ENCODE data around the gene PHB1.

Gene PHB1

GRCh38 chr17:49414622-49415350 lies at the start of gene PHB1:
Gene PHB1, minus strand, starts transcription at chr17:49414882. Its CDS starts 1,618 bp downstream, at chr17:49413264.
- H3K4me3 ChIP-seq (ENCODE audit: low read depth in 1 of 5, low read length in 5 of 5) = peak within 1 kb of the TSS; percentile 90 to 100 (median 99)
- H3K27me3 ChIP-seq (ENCODE audit: control insufficient read depth in 5 of 5, insufficient read depth in 4 of 5, low read length in 5 of 5) = no peaks in the 10 kb centered on the region
- peak within 1 kb of the TSS; percentile 81 for H3K27ac ChIP-seq (ENCODE audit: low read depth, low read length)
- no peaks in the 10 kb centered on the region for H3K9me3 ChIP-seq (ENCODE audit: control insufficient read depth in 5 of 5, low read length in 5 of 5)
- H3K36me3 ChIP-seq (ENCODE audit: control insufficient read depth in 5 of 5, insufficient read depth in 5 of 5, low read length in 5 of 5) = peaks cover 15 to 33% (median 30%) of the 10 kb centered on the region in 5 donors
- peak within 1 kb of the TSS; percentile 82 to 99 (median 89) for H3K9ac ChIP-seq (ENCODE audit: low read length in 5 of 5)
- H3K4me1 ChIP-seq (ENCODE audit: control insufficient read depth in 5 of 5, insufficient read depth in 5 of 5, low read length in 5 of 5) = peaks cover 7 to 20% (median 19%) of the 10 kb centered on the region in 5 donors

GRCh38 chr17:49464049-49464448 lies 49.4 kb upstream of the PHB1 start:
- Histone ChIP-seq H3K9me3 (ENCODE audit: control insufficient read depth in 5 of 5, low read length in 5 of 5) (peaks cover 7 to 13% (median 9%) of the 10 kb centered on the region in 5 donors), H3K9ac (ENCODE audit: low read length in 5 of 5) (no peak overlapping the region), H3K36me3 (ENCODE audit: control insufficient read depth in 5 of 5, insufficient read depth in 5 of 5, low read length in 5 of 5) (no peaks in the 10 kb centered on the region), H3K27me3 (ENCODE audit: control insufficient read depth in 5 of 5, insufficient read depth in 4 of 5, low read length in 5 of 5) (peaks cover 6 to 31% (median 23%) of the 10 kb centered on the region in 5 donors), H3K4me3 (ENCODE audit: low read depth in 1 of 5, low read length in 5 of 5) (no peak overlapping the region), H3K27ac (ENCODE audit: low read depth, low read length) (no peak overlapping the region), H3K4me1 (ENCODE audit: control insufficient read depth in 5 of 5, insufficient read depth in 5 of 5, low read length in 5 of 5) (no peaks in the 10 kb centered on the region)

GRCh38 chr17:49461580-49461979 lies 46.9 kb upstream of the PHB1 start:
- Histone ChIP-seq H3K9ac (ENCODE audit: low read length in 5 of 5) (no peak overlapping the region), H3K4me1 (ENCODE audit: control insufficient read depth in 5 of 5, insufficient read depth in 5 of 5, low read length in 5 of 5) (no peaks in the 10 kb centered on the region), H3K4me3 (ENCODE audit: low read depth in 1 of 5, low read length in 5 of 5) (no peak overlapping the region), H3K27me3 (ENCODE audit: control insufficient read depth in 5 of 5, insufficient read depth in 4 of 5, low read length in 5 of 5) (peaks cover 14 to 40% (median 33%) of the 10 kb centered on the region in 5 donors), H3K9me3 (ENCODE audit: control insufficient read depth in 5 of 5, low read length in 5 of 5) (peaks cover 7 to 13% (median 9%) of the 10 kb centered on the region in 5 donors), H3K27ac (ENCODE audit: low read depth, low read length) (no peak overlapping the region), H3K36me3 (ENCODE audit: control insufficient read depth in 5 of 5, insufficient read depth in 5 of 5, low read length in 5 of 5) (no peaks in the 10 kb centered on the region)

GRCh38 chr17:49460401-49460800 lies 45.7 kb upstream of the PHB1 start:
- Histone ChIP-seq H3K27ac (ENCODE audit: low read depth, low read length) (no peak overlapping the region), H3K9ac (ENCODE audit: low read length in 5 of 5) (no peak overlapping the region), H3K4me3 (ENCODE audit: low read depth in 1 of 5, low read length in 5 of 5) (no peak overlapping the region), H3K36me3 (ENCODE audit: control insufficient read depth in 5 of 5, insufficient read depth in 5 of 5, low read length in 5 of 5) (no peaks in the 10 kb centered on the region), H3K27me3 (ENCODE audit: control insufficient read depth in 5 of 5, insufficient read depth in 4 of 5, low read length in 5 of 5) (peaks cover 14 to 42% (median 37%) of the 10 kb centered on the region in 5 donors), H3K4me1 (ENCODE audit: control insufficient read depth in 5 of 5, insufficient read depth in 5 of 5, low read length in 5 of 5) (no peaks in the 10 kb centered on the region), H3K9me3 (ENCODE audit: control insufficient read depth in 5 of 5, low read length in 5 of 5) (peaks cover 7 to 13% (median 9%) of the 10 kb centered on the region in 5 donors)

GRCh38 chr17:49459401-49459984 lies 44.8 kb upstream of the PHB1 start:
- Histone ChIP-seq H3K4me3 (ENCODE audit: low read depth in 1 of 5, low read length in 5 of 5) (no peak overlapping the region), H3K27me3 (ENCODE audit: control insufficient read depth in 5 of 5, insufficient read depth in 4 of 5, low read length in 5 of 5) (peaks cover 14 to 42% (median 37%) of the 10 kb centered on the region in 5 donors), H3K9me3 (ENCODE audit: control insufficient read depth in 5 of 5, low read length in 5 of 5) (peaks cover 7 to 11% (median 9%) of the 10 kb centered on the region in 5 donors), H3K27ac (ENCODE audit: low read depth, low read length) (no peak overlapping the region), H3K4me1 (ENCODE audit: control insufficient read depth in 5 of 5, insufficient read depth in 5 of 5, low read length in 5 of 5) (no peaks in the 10 kb centered on the region), H3K9ac (ENCODE audit: low read length in 5 of 5) (no peak overlapping the region), H3K36me3 (ENCODE audit: control insufficient read depth in 5 of 5, insufficient read depth in 5 of 5, low read length in 5 of 5) (no peaks in the 10 kb centered on the region)

- Histone ChIP-seq H3K4me3 (ENCODE audit: low read depth in 1 of 5, low read length in 5 of 5) (no peak overlapping the region), H3K27me3 (ENCODE audit: control insufficient read depth in 5 of 5, insufficient read depth in 4 of 5, low read length in 5 of 5) (peaks cover 8 to 42% (median 37%) of the 10 kb centered on the region in 5 donors), H3K9ac (ENCODE audit: low read length in 5 of 5) (no peak overlapping the region), H3K36me3 (ENCODE audit: control insufficient read depth in 5 of 5, insufficient read depth in 5 of 5, low read length in 5 of 5) (no peaks in the 10 kb centered on the region), H3K9me3 (ENCODE audit: control insufficient read depth in 5 of 5, low read length in 5 of 5) (peaks cover 0 to 2% (median 0%) of the 10 kb centered on the region in 5 donors), H3K4me1 (ENCODE audit: control insufficient read depth in 5 of 5, insufficient read depth in 5 of 5, low read length in 5 of 5) (no peaks in the 10 kb centered on the region), H3K27ac (ENCODE audit: low read depth, low read length) (no peak overlapping the region)
Measured at GRCh38 chr17:49457564-49458535, 43.2 kb upstream of the PHB1 start.

GRCh38 chr17:49456183-49456965 lies 41.7 kb upstream of the PHB1 start:
- Histone ChIP-seq H3K4me1 (ENCODE audit: control insufficient read depth in 5 of 5, insufficient read depth in 5 of 5, low read length in 5 of 5) (peaks cover 0 to 5% (median 0%) of the 10 kb centered on the region in 5 donors), H3K4me3 (ENCODE audit: low read depth in 1 of 5, low read length in 5 of 5) (no peak overlapping the region), H3K27ac (ENCODE audit: low read depth, low read length) (no peak overlapping the region), H3K9ac (ENCODE audit: low read length in 5 of 5) (no peak overlapping the region), H3K27me3 (ENCODE audit: control insufficient read depth in 5 of 5, insufficient read depth in 4 of 5, low read length in 5 of 5) (peaks cover 8 to 40% (median 32%) of the 10 kb centered on the region in 5 donors), H3K36me3 (ENCODE audit: control insufficient read depth in 5 of 5, insufficient read depth in 5 of 5, low read length in 5 of 5) (no peaks in the 10 kb centered on the region), H3K9me3 (ENCODE audit: control insufficient read depth in 5 of 5, low read length in 5 of 5) (peaks cover 0 to 2% (median 0%) of the 10 kb centered on the region in 5 donors)

- no peak overlapping the region for H3K4me3 ChIP-seq (ENCODE audit: low read depth in 1 of 5, low read length in 5 of 5)
- H3K9ac ChIP-seq (ENCODE audit: low read length in 5 of 5) = no peak overlapping the region
- peaks cover 0 to 5% (median 0%) of the 10 kb centered on the region in 5 donors for H3K4me1 ChIP-seq (ENCODE audit: control insufficient read depth in 5 of 5, insufficient read depth in 5 of 5, low read length in 5 of 5)
- peaks cover 8 to 39% (median 27%) of the 10 kb centered on the region in 5 donors for H3K27me3 ChIP-seq (ENCODE audit: control insufficient read depth in 5 of 5, insufficient read depth in 4 of 5, low read length in 5 of 5)
- no peaks in the 10 kb centered on the region for H3K36me3 ChIP-seq (ENCODE audit: control insufficient read depth in 5 of 5, insufficient read depth in 5 of 5, low read length in 5 of 5)
- H3K27ac ChIP-seq (ENCODE audit: low read depth, low read length) = no peak overlapping the region
- peaks cover 0 to 2% (median 0%) of the 10 kb centered on the region in 5 donors for H3K9me3 ChIP-seq (ENCODE audit: control insufficient read depth in 5 of 5, low read length in 5 of 5)
Measured at GRCh38 chr17:49455272-49455861, 40.7 kb upstream of the PHB1 start.

GRCh38 chr17:49454050-49454449 lies 39.4 kb upstream of the PHB1 start:
- Histone ChIP-seq H3K4me1 (ENCODE audit: control insufficient read depth in 5 of 5, insufficient read depth in 5 of 5, low read length in 5 of 5) (peaks cover 0 to 5% (median 0%) of the 10 kb centered on the region in 5 donors), H3K9ac (ENCODE audit: low read length in 5 of 5) (no peak overlapping the region), H3K27me3 (ENCODE audit: control insufficient read depth in 5 of 5, insufficient read depth in 4 of 5, low read length in 5 of 5) (peaks cover 8 to 28% (median 18%) of the 10 kb centered on the region in 5 donors), H3K9me3 (ENCODE audit: control insufficient read depth in 5 of 5, low read length in 5 of 5) (peaks cover 0 to 2% (median 0%) of the 10 kb centered on the region in 5 donors), H3K27ac (ENCODE audit: low read depth, low read length) (no peak overlapping the region), H3K4me3 (ENCODE audit: low read depth in 1 of 5, low read length in 5 of 5) (no peak overlapping the region), H3K36me3 (ENCODE audit: control insufficient read depth in 5 of 5, insufficient read depth in 5 of 5, low read length in 5 of 5) (no peaks in the 10 kb centered on the region)
